ENCODE measurements around the gene MIA2. TPM values are rescaled to one million over a fixed set of nuclear protein-coding genes. Genes with fewer than 3 reads are reported as not detected.

Gene MIA2
- total and polyA plus RNA-seq, 7 donors: 10.6 to 29.1 (median 18.3) TPM

DNA sequence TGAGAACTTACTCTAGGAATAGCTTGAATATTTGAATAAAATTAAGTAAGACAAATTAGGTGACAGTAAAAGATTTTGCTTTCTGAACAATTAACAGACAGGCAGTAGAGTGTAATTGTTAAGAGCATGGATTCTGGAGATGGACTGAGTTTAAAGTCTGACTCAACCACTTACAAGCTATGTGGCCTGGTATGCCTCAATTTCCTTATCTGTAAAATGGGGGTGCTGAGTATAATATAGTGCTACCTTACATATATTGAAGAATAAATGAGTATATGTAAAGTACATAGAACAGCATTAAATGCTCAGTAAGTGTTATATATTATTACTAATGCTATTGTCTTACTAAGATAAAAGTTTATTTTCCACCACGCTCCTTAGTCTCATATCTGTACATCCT lies 7.1 kb downstream of the MIA2 start:
- no peaks in the 10 kb centered on the region for H3K36me3 ChIP-seq (ENCODE audit: insufficient read depth in 1 of 2, low read depth in 1 of 2)
- TF ChIP-seq, protein P1, sequence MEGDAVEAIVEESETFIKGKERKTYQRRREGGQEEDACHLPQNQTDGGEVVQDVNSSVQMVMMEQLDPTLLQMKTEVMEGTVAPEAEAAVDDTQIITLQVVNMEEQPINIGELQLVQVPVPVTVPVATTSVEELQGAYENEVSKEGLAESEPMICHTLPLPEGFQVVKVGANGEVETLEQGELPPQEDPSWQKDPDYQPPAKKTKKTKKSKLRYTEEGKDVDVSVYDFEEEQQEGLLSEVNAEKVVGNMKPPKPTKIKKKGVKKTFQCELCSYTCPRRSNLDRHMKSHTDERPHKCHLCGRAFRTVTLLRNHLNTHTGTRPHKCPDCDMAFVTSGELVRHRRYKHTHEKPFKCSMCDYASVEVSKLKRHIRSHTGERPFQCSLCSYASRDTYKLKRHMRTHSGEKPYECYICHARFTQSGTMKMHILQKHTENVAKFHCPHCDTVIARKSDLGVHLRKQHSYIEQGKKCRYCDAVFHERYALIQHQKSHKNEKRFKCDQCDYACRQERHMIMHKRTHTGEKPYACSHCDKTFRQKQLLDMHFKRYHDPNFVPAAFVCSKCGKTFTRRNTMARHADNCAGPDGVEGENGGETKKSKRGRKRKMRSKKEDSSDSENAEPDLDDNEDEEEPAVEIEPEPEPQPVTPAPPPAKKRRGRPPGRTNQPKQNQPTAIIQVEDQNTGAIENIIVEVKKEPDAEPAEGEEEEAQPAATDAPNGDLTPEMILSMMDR (IDR thresholded peaks at IDR 0.05): no peak
- 97 to 100% (median 100%) methylated on average over 1 of the region's 1 CpG for WGBS, 3 donors
- H3K27me3 ChIP-seq (ENCODE audit: insufficient read depth in 3 of 3, low read length in 2 of 3): no peaks in the 10 kb centered on the region
- intact Hi-C loops (cut with DNase I): no loop called here
- no peak for DNase-seq
- ATAC-seq: no peak
- H3K4me3 ChIP-seq: no peak overlapping the region
- H3K9me3 ChIP-seq: no peaks in the 10 kb centered on the region
- H3K27ac ChIP-seq: no peak overlapping the region
- no peaks in the 10 kb centered on the region for H3K4me1 ChIP-seq

DNA sequence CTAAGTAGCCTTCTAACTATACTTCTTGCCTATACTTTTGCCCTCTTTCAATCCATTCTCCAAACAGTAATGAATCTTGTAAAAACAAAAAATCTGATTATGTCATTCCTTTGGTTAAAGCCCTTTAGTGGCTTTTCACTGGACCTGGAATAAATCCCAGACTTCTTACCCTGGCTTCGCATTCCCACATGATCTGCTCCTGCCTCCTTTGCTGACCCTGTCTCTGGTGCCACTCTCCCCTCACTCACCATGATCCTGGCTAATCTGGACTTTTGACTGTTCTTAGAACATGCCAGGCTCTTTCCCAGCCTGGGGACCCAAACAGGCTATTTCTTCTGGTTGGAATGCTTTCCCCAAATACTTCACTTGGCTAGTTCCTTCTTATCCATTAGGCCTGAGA lies 7.9 kb downstream of the MIA2 start:
- no peak for ATAC-seq
- Histone ChIP-seq H3K27ac (no peak overlapping the region), H3K4me3 (no peak overlapping the region), H3K36me3 (ENCODE audit: insufficient read depth in 1 of 2, low read depth in 1 of 2) (no peaks in the 10 kb centered on the region), H3K27me3 (ENCODE audit: insufficient read depth in 3 of 3, low read length in 2 of 3) (no peaks in the 10 kb centered on the region), H3K9me3 (no peaks in the 10 kb centered on the region), H3K4me1 (no peaks in the 10 kb centered on the region)
- TF ChIP-seq, protein P1 (IDR thresholded peaks at IDR 0.05): no peak
- intact Hi-C loops (cut with DNase I): no loop called here
- DNase-seq: no peak
- 63 to 67% (median 65%) methylated on average over 1 of the region's 1 CpG for WGBS, 3 donors

DNA sequence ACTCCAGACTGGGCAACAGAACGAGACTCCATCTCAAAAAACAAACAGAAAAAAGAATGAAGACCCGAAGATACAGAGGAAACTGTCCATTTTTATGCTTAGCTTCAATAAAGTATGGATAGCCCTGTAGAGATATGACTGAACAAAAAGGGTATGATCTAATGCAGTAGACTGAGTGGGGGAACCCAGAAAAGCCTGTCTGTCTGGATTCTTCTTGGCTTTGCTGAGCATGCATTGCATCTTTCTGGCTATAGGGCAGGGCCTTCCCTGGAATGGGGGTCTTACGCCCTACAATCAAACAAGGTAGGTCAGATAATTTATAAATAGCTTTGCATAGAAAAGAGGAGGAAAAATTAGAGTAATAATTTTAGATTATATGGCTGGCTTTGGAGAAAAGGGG lies 10.1 kb downstream of the MIA2 start:
- Histone ChIP-seq H3K4me3 (no peak overlapping the region), H3K9me3 (no peaks in the 10 kb centered on the region), H3K36me3 (ENCODE audit: insufficient read depth in 1 of 2, low read depth in 1 of 2) (no peaks in the 10 kb centered on the region), H3K4me1 (no peaks in the 10 kb centered on the region), H3K27ac (no peak overlapping the region), H3K27me3 (ENCODE audit: insufficient read depth in 3 of 3, low read length in 2 of 3) (no peaks in the 10 kb centered on the region)
- intact Hi-C loops (cut with DNase I): no loop called here
- DNase-seq (no peak), ATAC-seq (no peak)
- TF ChIP-seq, protein P1 (IDR thresholded peaks at IDR 0.05): no peak
- WGBS, 3 donors: 78 to 91% (median 84%) methylated on average over 3 of the region's 3 CpGs

DNA sequence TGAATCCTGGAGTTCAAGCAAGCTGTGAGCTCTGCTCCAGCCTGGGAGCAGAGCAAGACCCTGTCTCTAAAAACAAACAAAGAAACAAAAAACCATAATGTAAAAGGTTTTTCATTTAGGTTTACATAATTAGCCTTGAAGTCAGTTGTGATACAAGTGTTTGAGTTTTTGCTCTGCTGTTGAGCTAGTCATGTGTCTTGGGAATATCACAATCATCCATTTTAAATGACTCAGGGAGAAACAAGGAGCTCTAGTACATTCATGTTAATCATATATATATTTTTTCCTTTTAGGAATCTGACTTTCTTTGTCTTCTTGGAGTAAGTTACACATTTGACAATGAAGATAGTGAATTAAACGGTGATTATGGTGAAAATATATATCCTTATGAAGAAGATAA lies 12.9 kb downstream of the MIA2 start:
- Histone ChIP-seq H3K27me3 (ENCODE audit: insufficient read depth in 3 of 3, low read length in 2 of 3) (no peaks in the 10 kb centered on the region), H3K4me3 (no peak overlapping the region), H3K4me1 (no peaks in the 10 kb centered on the region), H3K36me3 (ENCODE audit: insufficient read depth in 1 of 2, low read depth in 1 of 2) (no peaks in the 10 kb centered on the region), H3K27ac (no peak overlapping the region), H3K9me3 (no peaks in the 10 kb centered on the region)
- 80 to 89% (median 89%) methylated on average over 1 of the region's 1 CpG for WGBS, 3 donors
- ATAC-seq (no peak), DNase-seq (no peak)
- intact Hi-C loops (cut with DNase I): no loop called here
- TF ChIP-seq, protein P1 (IDR thresholded peaks at IDR 0.05): no peak

DNA sequence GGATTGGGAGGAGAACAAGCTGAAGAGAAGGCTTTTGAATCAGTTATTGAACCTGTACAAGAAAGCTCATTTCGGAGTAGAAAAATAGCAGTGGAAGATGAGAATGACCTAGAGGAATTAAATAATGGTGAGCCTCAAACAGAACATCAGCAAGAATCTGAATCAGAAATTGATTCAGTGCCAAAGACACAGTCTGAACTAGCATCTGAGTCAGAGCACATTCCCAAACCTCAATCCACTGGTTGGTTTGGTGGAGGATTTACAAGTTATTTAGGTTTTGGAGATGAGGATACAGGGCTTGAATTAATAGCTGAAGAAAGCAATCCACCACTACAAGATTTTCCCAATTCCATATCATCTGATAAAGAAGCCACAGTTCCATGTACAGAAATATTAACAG lies 13.5 kb downstream of the MIA2 start:
- TF ChIP-seq, protein P1 (IDR thresholded peaks at IDR 0.05): no peak
- Histone ChIP-seq H3K27ac (no peak overlapping the region), H3K36me3 (ENCODE audit: insufficient read depth in 1 of 2, low read depth in 1 of 2) (no peaks in the 10 kb centered on the region), H3K4me1 (no peaks in the 10 kb centered on the region), H3K9me3 (no peaks in the 10 kb centered on the region), H3K4me3 (no peak overlapping the region), H3K27me3 (ENCODE audit: insufficient read depth in 3 of 3, low read length in 2 of 3) (no peaks in the 10 kb centered on the region)
- DNase-seq (no peak), ATAC-seq (no peak)
- intact Hi-C loops (cut with DNase I): no loop called here
- WGBS, 3 donors: 90 to 100% (median 97%) methylated on average over 1 of the region's 1 CpG
